Mononuclear cell (primary cell): ENCODE results near the gene KRT72. TPM values are rescaled to one million over a fixed set of nuclear protein-coding genes. Genes with fewer than 3 reads are reported as not detected.

ENCODE experiments used
- H3K27me3 ChIP-seq: 2 replicates; pipeline ENCODE4 v1.6.0; 2011; ENCODE audit warnings: low read length, control low read depth; ENCODE audit not compliant: insufficient read depth
- H3K4me1 ChIP-seq: 2 replicates; pipeline ENCODE4 v1.5.1; 2011; ENCODE audit warnings: mild to moderate bottlenecking, low read length, control low read depth; ENCODE audit not compliant: insufficient read depth
- H3K4me3 ChIP-seq: 2 replicates; pipeline ENCODE4 v1.5.1; 2011; ENCODE audit warnings: mild to moderate bottlenecking, low read length, moderate library complexity
- H3K9me3 ChIP-seq: 2 replicates; pipeline ENCODE4 v1.5.1; 2011; ENCODE audit warnings: low read depth, mild to moderate bottlenecking, control low read depth, low read length
- total RNA-seq: library from RNA; depleted of rRNA; stranded (reverse); fragments of >200 nt; gene quantifications from one replicate; pipeline ENCODE4 v1.2.3, GENCODE V29; 2012

KRT72 gene
- total RNA-seq, 1 donor: 10.2 TPM

DNA sequence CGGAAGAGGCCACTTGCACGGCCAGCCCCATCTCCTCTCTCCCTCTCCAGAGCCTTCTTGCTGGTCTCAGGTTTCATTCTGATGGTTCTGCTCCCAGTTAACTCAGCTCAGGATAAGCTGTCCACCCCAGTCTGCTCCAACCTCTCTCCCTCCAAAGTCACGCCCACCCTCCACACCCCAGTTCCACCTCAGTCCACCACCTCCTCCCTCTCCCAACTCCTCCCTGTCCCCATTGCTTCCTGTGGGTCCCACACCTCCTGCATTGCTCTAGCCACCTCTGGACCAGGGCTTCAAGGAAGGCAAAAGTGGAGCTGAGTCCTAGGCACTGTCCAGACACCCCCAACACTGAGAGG lies 61.5 kb downstream of the KRT72 start:
- no peaks in the 10 kb centered on the region for H3K9me3 ChIP-seq
- no peak overlapping the region for H3K4me3 ChIP-seq
- no peaks in the 10 kb centered on the region for H3K4me1 ChIP-seq
- H3K27me3 ChIP-seq: no peaks in the 10 kb centered on the region

DNA sequence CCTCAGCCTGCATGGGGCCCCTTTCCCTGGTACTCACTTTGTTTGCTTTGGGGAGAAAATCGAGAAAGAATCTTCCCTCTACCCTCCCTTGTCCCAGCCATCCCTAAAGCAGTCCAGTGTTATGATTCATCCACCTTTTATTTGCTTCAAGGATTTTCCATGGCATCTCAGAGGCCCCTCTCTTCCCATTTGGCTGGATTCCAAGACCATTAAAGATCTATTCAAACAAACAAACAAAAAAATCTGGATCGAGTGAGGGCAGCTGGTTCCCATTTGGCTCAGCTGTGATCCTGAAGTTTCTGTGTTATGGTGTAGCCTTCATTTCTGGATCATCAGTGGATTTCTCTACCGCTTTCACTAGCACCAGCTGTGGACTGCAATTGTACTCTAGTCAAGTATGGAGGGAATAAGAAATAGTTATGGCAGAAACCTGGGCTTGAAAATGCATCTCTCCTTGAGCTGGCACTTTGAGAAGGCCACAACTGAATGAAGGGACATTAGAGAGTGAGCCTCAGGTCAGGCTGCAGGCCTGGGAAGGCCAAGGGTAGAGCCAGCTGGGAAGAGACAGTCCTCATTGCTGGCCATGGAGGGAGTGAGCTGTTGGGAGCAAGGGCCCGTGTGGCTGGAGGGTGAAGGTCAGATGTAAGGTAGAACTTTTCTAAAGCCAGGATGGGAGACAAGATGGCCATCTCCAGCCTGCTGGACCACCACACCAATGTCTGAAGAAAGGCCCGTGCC lies 62.0 kb downstream of the KRT72 start:
- Histone ChIP-seq H3K4me3 (no peak overlapping the region), H3K4me1 (no peaks in the 10 kb centered on the region), H3K27me3 (no peaks in the 10 kb centered on the region), H3K9me3 (no peaks in the 10 kb centered on the region)

DNA sequence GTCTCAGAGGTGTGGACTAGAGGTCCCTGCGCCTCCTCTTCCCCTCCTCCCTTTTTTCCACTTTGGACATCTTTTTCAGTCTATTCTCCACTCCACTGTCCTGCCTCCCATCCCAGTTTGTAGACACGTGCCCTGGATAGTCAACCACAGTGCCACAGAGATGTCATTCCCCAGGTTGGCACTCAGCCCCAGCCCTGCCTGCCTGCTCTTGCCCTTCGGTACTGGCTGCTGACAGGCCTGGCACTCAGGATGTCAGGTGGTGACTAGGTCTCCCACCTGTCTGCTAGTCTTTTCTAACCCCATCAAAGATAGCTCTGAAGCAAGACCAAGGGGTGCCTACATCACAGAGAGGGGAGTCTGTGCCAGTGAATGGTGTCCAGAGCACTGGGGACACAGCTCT lies 64.2 kb downstream of the KRT72 start:
- Histone ChIP-seq H3K9me3 (no peaks in the 10 kb centered on the region), H3K27me3 (no peaks in the 10 kb centered on the region), H3K4me1 (no peaks in the 10 kb centered on the region), H3K4me3 (no peak overlapping the region)

Other genes with a start within 250 kb of the KRT72 start
- not detected for gene KRT85, start 234.0 kb downstream of the KRT72 start, total RNA-seq
- gene KRT84, start 215.8 kb downstream of the KRT72 start, total RNA-seq: not detected
- not detected for gene KRT82, start 195.1 kb downstream of the KRT72 start, total RNA-seq
- not detected for gene KRT75, start 167.1 kb downstream of the KRT72 start, total RNA-seq
- not detected for gene KRT6B, start 149.3 kb downstream of the KRT72 start, total RNA-seq
- gene KRT6C, start 127.7 kb downstream of the KRT72 start, total RNA-seq: not detected
- gene KRT6A, start 108.2 kb downstream of the KRT72 start, total RNA-seq: not detected
- gene KRT5, start 81.1 kb downstream of the KRT72 start, total RNA-seq: 0.42 TPM
- not detected for gene KRT71, start 48.3 kb downstream of the KRT72 start, total RNA-seq
- gene KRT74, start 27.6 kb downstream of the KRT72 start, total RNA-seq: 0.10 TPM
- gene KRT73, start 17.1 kb upstream of the KRT72 start, total RNA-seq: 21.4 TPM
- 0.94 TPM for gene KRT2, start 50.7 kb upstream of the KRT72 start, total RNA-seq
- 1.8 TPM for gene KRT1, start 78.9 kb upstream of the KRT72 start, total RNA-seq
- not detected for gene KRT77, start 102.1 kb upstream of the KRT72 start, total RNA-seq
- not detected for gene KRT76, start 175.9 kb upstream of the KRT72 start, total RNA-seq
- gene KRT3, start 194.7 kb upstream of the KRT72 start, total RNA-seq: not detected
- not detected for gene KRT4, start 212.7 kb upstream of the KRT72 start, total RNA-seq
- gene KRT79, start 232.8 kb upstream of the KRT72 start, total RNA-seq: not detected
- not detected for gene KRT78, start 247.5 kb upstream of the KRT72 start, total RNA-seq